GM13977 (cell line): ENCODE data around the gene SLC12A7.
"Not testable (repeated sequence)": the region's sequence is repeated elsewhere in the genome, so short reads cannot be mapped to it uniquely, and the experiment has no call there.

Experiments
- DNase-seq: peaks from one replicate; pipeline ENCODE4 v3.0.0; 2012; ENCODE audit warnings: low spot score
- in situ Hi-C: fragments of 300-500 bp; cut with MboI; formaldehyde crosslinking; loops from one replicate; pipeline ENCODE4 v1.12.0; 2022; ENCODE audit warnings: low sequenced_read_pairs, low pct_unique_long_range_greater_than_20kb, mixed read lengths, inconsistent platforms; ENCODE audit not compliant: unreplicated experiment
- TF ChIP-seq, protein P1 (sequence below): IDR thresholded peaks from 2 replicates; pipeline ENCODE4 v1.5.1; 2012; ENCODE audit warnings: mild to moderate bottlenecking, control low read depth; ENCODE audit not compliant: insufficient read depth; ENCODE audit errors: extremely low read depth, missing control alignments

SLC12A7 gene

GRCh38 chr5:1002271-1002546 lies 109.7 kb downstream of the SLC12A7 start:
- in situ Hi-C loops = no loop called here
- no peak for DNase-seq
- TF ChIP-seq, protein P1, sequence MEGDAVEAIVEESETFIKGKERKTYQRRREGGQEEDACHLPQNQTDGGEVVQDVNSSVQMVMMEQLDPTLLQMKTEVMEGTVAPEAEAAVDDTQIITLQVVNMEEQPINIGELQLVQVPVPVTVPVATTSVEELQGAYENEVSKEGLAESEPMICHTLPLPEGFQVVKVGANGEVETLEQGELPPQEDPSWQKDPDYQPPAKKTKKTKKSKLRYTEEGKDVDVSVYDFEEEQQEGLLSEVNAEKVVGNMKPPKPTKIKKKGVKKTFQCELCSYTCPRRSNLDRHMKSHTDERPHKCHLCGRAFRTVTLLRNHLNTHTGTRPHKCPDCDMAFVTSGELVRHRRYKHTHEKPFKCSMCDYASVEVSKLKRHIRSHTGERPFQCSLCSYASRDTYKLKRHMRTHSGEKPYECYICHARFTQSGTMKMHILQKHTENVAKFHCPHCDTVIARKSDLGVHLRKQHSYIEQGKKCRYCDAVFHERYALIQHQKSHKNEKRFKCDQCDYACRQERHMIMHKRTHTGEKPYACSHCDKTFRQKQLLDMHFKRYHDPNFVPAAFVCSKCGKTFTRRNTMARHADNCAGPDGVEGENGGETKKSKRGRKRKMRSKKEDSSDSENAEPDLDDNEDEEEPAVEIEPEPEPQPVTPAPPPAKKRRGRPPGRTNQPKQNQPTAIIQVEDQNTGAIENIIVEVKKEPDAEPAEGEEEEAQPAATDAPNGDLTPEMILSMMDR = no peak

DNA sequence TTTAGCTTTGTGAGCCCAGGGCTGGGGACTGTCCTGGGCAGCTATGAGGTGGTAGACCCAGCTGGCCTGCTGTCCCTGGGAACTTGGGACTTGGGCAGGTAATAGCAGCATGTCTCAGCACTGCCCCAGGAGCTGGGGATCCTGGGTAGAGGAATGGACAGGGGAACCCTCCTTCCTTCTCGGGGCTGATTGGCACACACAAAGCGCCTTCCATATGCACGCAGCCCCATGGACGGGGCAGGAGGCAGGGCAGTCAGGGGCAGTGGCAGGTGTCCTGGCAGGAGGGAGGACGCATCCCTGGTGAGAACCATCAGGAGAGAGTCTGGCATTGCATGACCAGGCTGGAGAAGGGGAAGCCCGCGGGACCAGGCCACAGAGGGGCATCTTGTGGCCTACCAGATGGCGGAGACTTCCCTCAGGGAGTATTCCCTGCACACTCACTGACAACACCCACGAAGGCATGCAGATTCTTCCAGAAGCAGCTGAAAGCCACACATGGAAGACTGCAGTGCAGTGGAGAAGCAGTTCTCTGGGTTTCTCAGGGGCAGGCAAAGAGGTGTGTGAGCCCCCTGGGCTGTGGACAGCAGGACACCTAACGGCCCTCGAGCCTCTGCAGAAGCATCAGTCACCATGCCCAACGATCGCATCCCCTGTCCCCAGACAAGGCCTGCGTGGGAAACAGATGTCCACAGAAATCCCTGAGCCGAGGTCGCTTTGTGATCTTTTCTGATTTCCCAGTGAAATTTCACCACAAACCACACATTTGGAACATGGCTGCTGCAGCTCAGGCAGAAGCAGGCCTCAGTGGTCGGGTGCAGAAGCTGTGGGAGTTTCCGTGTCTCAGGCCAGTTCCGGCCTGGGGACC lies 110.2 kb downstream of the SLC12A7 start:
- TF ChIP-seq, protein P1 = no peak
- in situ Hi-C loops = no loop called here
- no peak for DNase-seq

GRCh38 chr5:1000831-1001230 lies 111.0 kb downstream of the SLC12A7 start:
- in situ Hi-C loops, DNase-seq: not testable (repeated sequence)
